T47D (cell line): ENCODE measurements around the gene NPY5R.

Experiments used
- DNase-seq, 2 experiments: peaks; one replicate each; pipeline versions ENCODE4 v3.0.0 to v3.0.0-alpha.2; 2011 to 2012; ENCODE audit warnings: low read depth in 1 of 2, low spot score in 1 of 2
- JUND ChIP-seq: IDR thresholded peaks from 2 replicates; pipeline ENCODE4 v1.6.1; 2012; ENCODE audit warnings: low read depth
- in situ Hi-C: cut with HindIII; loops from 2 replicates; pipeline ENCODE4 v1.10.0; 2016; ENCODE audit warnings: low sequenced_read_pairs, low pct_unique_long_range_greater_than_20kb

NPY5R gene

DNA sequence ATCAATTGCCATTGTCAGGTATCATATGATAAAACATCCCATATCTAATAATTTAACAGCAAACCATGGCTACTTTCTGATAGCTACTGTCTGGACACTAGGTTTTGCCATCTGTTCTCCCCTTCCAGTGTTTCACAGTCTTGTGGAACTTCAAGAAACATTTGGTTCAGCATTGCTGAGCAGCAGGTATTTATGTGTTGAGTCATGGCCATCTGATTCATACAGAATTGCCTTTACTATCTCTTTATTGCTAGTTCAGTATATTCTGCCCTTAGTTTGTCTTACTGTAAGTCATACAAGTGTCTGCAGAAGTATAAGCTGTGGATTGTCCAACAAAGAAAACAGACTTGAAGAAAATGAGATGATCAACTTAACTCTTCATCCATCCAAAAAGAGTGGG, 7.0 kb downstream of the NPY5R start:
- no peak for TF ChIP-seq JUND
- in situ Hi-C loops: no loop called here
- DNase-seq: no peak

DNA sequence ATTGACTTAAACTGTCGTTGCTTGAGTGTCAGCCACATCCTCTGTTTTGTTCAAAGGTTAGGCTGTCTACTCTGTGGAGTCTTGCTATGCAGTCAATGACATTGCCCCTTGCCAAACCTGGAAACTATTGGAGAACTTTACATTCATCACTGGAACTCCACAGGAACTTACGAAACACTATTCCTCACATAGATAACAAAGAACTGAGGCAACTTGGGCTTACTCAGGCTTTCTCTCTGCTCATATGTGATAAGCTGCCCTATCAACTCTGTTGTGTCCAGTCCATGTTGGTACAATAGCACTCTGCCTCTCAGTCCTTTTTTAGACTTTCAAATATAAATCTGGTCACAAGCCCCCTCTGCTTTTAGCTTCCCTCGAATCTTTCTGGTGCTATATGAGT, 9.4 kb downstream of the NPY5R start:
- no peak for DNase-seq
- TF ChIP-seq JUND: no peak
- in situ Hi-C loops: no loop called here

DNA sequence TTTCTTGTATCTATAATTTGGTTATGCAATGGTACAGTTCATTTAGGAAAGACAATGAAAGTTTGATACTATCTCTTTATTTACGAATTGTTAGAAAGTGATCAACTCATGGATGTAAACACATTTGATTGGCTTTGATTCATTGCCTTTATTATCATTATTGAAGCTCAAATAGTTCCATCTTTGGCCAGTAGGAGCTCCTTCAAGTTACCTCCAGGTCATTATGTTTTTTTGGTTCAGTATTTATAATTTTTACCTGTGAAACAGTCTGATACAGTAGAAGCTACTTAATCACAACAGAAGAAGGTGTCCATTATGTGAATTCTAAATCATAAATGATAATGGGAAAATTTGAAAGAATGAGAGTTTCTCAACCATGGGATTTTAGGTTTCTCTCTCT, 12.4 kb downstream of the NPY5R start:
- TF ChIP-seq JUND: no peak
- DNase-seq: no peak
- in situ Hi-C loops: no loop called here

DNA sequence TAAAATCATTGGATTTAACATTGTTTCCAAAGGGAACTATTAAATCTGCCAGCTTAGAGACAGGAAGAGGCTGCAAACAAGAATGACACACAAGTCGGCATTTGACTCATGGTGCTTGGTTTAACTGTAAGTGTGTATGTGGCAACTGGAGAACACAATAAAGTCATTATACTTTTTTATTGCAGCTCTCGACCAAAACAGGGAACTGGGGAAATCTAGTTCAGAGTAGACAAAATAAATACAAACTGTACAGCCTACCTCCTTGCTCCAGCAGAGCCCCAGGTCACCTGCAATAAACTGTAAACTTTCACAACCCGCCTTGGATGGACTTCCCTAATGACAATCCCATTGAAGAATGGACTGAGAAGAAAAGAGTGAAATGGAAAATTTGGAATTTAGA, 24.0 kb downstream of the NPY5R start:
- no peak for DNase-seq
- TF ChIP-seq JUND: no peak
- in situ Hi-C loops: no loop called here

DNA sequence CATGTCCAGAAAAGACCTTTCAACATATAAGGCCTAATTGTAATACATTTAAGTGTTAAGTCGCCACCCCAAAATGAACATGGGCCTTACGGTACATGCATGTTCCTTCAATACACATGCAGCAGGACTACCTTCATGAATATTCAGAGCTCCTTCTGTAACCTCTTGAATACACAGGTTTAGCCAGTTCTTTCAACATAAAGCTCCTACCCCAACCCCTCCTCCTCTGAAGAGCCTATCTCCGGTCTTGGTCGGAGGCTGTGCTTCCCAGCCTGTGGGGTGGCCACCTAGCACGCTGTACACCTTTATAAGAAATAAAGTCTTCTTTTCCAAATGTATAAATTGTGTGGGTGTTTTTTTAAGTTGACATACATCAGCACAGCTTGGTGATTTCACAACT, 28.3 kb downstream of the NPY5R start:
- in situ Hi-C loops: no loop called here
- DNase-seq: peak in 1 of 2 experiments; percentile 45
- TF ChIP-seq JUND: no peak

DNA sequence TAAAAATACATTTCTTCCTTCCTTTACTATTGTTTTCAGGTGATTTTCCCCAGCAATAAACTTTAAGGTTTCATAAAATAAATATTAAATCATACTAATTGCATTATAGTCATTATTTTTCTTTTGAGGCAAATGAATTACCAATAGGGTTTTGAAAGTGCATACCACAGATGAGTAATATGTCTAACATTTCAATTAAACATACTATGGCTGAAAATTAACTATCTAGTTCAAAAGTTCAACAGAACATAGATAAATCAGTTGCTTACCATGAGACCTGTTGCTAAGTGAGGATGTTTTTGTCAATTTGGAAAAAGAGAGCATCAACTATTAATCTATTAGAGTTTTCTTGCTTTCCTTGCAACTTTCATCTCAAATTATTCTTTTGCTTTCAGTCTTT, 35.0 kb downstream of the NPY5R start:
- in situ Hi-C loops: no loop called here
- no peak for TF ChIP-seq JUND
- no peak for DNase-seq

DNA sequence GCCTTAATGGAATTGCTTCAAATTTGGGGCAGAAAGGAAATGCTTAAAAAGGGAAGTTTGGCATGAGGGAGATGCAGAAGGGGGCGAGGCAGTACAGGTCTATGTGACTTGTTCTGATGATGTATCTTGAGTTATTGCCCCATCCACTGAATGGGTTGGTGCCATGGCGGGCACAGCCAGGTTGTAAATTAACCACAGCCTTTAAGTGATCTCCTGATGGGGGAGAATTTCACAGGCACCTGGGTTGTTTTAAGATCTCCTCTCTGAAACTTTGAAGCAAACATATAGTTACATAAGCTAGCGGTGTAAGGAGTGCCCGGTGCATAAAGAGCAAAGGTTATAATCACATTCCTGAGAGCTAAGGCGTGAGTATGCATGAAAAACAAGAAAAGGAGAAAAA, 37.0 kb downstream of the NPY5R start:
- in situ Hi-C loops: no loop called here
- no peak for TF ChIP-seq JUND
- no peak for DNase-seq

DNA sequence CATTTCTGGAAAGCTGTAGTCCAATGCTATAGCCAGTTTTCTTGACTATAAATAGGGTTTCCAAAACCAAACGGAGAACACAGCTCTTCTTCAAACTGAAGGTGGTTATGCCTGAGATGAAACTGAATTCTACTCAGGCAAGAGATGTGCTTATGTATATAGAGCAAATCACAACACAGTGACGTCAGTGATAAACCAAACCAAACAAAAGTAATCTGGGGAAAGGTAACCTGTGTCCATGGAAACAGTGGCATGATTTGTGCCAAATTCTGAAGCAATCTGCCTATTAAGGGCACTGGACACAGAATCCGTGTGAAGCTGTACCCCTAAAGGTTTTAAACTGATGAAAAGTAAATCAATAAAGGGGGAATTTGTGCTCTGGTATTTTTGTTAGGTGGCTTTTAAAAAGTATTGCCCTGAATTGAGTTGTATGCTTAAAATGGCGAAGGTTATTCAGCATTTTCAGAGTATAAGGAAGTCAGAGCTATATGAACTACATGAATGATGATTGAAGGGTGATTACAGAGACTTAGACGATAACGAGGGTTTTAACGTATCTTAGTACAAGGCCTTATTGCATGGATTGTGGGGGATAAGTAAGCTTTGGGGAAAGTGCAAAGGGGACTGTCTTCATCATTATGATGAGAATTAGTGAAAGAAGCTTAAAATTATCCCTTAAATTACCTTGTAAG, 38.6 kb downstream of the NPY5R start:
- DNase-seq: no peak
- TF ChIP-seq JUND: no peak
- in situ Hi-C loops: no loop called here

DNA sequence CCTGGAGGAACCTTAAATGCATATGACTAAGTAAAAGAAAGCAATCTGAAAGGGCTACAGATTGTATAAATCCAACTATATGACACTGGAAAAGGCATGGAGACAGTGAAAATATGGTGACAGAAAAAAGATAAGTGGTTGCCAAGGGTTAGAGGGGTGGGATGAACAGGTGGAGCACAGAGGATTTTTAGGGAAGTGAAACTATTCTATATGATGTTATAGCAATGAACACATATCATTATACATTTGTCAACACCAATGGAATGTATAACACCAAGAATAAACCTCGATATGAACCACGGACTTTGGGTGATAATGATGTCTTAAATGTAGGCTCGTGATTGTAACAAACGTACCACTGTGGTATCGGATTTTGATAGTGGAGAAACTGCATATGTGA, 40.7 kb downstream of the NPY5R start:
- no peak for TF ChIP-seq JUND
- no peak for DNase-seq
- in situ Hi-C loops: no loop called here

DNA sequence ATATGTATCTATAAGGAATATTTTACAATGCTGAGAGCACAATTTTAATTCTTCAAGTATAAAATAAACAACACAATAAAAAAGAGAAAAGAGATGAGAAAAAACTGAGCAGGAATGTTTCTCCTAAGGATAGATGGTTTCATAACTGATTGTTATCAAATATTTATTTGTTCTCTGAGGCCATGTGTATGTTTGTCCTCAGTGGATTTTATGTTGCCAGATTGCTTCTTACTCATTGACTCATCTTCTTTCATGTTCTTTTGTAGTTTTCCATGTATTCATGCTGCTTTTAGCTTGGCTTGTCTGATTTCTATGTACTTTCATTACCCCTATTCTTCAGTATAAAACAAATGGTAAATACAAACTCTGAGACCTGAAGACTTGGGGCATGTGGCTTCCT, 41.2 kb downstream of the NPY5R start:
- in situ Hi-C loops: no loop called here
- peak in 1 of 2 experiments; percentile 45 for DNase-seq
- TF ChIP-seq JUND: no peak

DNA sequence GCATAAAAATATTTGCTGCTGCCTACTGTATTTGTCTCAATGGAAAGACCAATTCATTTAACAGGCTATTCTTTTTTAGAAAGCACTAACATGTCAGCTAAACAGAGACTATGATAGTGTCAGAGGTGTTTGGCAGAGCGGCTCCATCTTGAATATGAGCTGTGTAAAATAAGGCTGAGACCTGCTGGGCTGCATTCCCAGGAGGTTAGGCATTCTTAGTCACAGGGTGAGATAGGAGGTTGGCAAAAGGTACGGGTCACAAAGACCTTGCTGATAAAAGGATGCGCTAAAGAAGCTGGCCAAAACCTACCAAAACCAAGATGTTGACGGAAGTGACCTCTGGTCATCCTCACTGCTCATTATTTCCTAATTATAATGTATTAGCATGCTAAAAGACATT, 41.8 kb downstream of the NPY5R start:
- peak in 1 of 2 experiments; percentile 58 for DNase-seq
- in situ Hi-C loops: no loop called here
- peak; percentile 61; the same call in 1 of the 2 replicates for TF ChIP-seq JUND

DNA sequence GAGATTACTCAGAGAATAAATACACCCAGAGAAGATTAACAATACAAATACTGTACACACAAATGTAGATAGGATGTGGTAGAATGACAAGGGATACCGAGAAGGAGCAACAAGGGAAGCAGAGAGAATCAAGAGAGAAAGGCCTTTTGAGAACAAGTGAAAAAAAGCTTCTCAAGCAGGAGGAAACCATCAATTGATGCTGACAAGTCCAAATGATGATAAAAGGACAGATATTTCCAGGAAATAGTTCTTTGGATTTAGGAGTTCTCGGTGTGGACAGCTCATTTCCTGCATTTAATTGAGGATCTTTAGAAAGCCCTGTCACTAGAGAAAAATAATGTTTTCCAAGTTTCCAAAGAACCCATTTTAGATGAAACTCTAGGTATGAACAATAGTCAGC, 48.1 kb downstream of the NPY5R start:
- no peak for TF ChIP-seq JUND
- in situ Hi-C loops: no loop called here
- no peak for DNase-seq

DNA sequence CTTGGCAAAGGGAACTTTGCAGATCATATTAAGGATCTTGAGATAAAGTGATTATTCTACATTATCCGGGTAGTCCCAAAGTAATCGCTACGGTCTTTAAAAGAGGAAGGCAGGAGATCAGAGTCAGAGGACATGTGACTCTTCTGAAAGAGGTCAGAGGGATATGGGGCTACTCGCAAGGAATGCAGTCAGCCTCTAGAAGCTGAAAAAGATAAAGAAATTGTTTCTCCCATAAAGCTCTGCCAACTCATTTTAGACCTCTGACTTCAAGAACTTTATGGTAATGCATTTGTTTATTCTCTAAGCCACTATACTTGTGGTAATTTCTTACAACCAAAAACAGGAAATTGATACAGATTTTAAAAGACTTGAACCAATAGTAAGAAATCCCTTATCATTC, 48.6 kb downstream of the NPY5R start:
- in situ Hi-C loops: no loop called here
- DNase-seq: no peak
- no peak for TF ChIP-seq JUND

DNA sequence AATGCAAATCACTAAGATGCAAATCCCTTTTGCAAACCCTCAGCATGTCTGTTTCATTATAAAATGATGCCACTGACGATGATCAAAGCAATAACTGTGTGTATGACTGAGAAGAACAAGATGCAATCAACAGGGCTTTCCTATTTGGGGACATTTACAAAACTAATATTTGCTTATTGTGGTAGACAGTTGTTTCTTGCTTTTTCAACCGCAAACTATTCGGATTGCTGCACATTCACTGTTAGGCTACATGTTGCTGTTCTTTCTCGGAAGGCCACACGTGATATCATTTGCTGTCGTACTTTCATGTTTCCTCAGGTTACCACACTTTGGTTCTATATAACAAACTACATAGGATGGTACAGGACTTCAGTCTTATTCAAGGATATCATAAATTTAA, 49.8 kb downstream of the NPY5R start:
- in situ Hi-C loops: no loop called here
- no peak for DNase-seq
- no peak for TF ChIP-seq JUND
